IPS-18c (cell line): ENCODE data around the gene KCNC4.

ENCODE experiments used
- H3K4me3 ChIP-seq: 2 replicates; pipeline ENCODE4 v1.7.0; 2013; ENCODE audit warnings: low read depth, mild to moderate bottlenecking, low read length, moderate library complexity; ENCODE audit not compliant: insufficient read depth
- H3K9me3 ChIP-seq: one replicate; pipeline ENCODE4 v1.6.1; 2013; ENCODE audit warnings: mild to moderate bottlenecking, low read length, moderate library complexity; ENCODE audit not compliant: control insufficient read depth, insufficient read depth

KCNC4 gene

DNA sequence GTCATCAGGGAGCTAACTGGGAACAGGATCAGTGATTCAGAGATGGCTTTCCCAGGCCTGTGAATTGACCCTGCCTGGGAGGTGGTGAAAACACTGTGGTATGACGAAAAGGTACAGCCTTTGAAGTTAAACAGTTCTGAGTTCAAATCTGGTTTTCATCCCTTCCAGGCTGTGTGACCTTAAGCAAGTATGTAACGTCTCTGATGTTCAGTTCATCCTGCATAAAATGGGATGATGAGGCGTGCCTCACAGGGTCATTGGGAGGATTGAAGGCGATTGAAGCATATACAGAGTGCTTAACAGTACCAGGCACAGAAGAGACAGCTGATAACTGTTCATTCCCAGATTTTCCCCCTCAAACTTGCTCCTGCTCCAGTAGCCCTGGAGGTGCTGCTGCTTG, 11.0 kb downstream of the KCNC4 start:
- Histone ChIP-seq H3K4me3 (no peak overlapping the region), H3K9me3 (no peaks in the 10 kb centered on the region)

DNA sequence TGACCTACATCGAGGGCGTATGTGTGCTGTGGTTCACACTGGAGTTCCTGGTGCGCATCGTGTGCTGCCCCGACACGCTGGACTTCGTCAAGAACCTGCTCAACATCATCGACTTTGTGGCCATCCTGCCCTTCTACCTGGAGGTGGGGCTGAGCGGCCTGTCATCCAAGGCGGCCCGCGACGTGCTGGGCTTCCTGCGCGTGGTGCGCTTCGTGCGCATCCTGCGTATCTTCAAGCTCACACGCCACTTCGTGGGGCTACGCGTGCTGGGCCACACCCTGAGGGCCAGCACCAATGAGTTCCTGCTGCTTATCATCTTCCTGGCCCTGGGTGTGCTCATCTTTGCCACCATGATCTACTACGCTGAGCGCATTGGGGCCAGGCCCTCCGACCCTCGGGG, 13.0 kb downstream of the KCNC4 start:
- Histone ChIP-seq H3K9me3 (no peaks in the 10 kb centered on the region), H3K4me3 (no peak overlapping the region)

GRCh38 chr1:110223581-110223980, 13.5 kb downstream of the KCNC4 start:
- H3K4me3 ChIP-seq = no peak overlapping the region
- H3K9me3 ChIP-seq = no peaks in the 10 kb centered on the region

GRCh38 chr1:110224240-110224995, 14.3 kb downstream of the KCNC4 start:
- Histone ChIP-seq H3K4me3 (no peak overlapping the region), H3K9me3 (no peaks in the 10 kb centered on the region)

GRCh38 chr1:110225212-110225611, 15.1 kb downstream of the KCNC4 start:
- Histone ChIP-seq H3K9me3 (no peaks in the 10 kb centered on the region), H3K4me3 (no peak overlapping the region)

- Histone ChIP-seq H3K9me3 (no peaks in the 10 kb centered on the region), H3K4me3 (no peak overlapping the region)
Measured at GRCh38 chr1:110225756-110226404, 15.8 kb downstream of the KCNC4 start.

DNA sequence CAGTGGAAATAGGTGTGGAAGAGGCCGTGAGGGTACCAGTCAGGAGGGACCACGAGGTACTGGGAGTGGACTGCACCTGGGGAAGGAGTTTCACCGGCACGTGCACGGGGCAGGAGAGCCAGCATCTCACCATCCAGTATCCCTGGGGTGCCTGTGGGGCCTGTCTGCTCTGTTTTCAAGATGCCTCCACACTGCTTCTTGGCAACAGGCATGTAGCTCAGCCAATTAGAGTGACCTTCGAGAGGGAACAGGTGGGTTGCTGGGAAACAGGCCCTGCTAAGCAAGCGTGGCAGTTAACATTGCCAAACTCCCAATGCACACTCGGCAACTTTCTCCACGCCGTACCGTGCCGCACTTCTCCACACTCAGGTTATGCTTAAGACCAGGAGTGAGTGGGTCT, 17.7 kb downstream of the KCNC4 start:
- H3K9me3 ChIP-seq = no peaks in the 10 kb centered on the region
- H3K4me3 ChIP-seq = no peak overlapping the region

DNA sequence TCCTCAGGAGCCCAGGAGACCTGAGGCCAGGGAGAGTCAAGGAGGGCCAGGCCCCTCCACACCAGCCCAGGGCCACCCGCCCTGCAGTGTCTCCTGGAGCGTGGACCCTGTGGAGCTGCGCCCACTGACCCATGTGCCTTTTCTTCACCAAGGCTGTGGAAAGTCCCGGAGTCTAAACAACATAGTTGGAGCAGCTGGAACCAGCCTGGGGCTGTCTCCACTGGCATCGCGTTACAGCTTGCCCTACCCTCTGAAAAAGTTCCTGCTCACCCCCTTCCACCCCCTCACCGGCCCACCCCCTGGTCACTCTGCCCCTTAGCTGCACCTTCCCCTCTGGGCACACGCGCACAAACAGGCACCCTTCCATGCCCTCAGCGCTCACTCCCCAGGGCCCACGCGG, 18.3 kb downstream of the KCNC4 start:
- Histone ChIP-seq H3K4me3 (no peak overlapping the region), H3K9me3 (peaks cover 2% of the 10 kb centered on the region)

DNA sequence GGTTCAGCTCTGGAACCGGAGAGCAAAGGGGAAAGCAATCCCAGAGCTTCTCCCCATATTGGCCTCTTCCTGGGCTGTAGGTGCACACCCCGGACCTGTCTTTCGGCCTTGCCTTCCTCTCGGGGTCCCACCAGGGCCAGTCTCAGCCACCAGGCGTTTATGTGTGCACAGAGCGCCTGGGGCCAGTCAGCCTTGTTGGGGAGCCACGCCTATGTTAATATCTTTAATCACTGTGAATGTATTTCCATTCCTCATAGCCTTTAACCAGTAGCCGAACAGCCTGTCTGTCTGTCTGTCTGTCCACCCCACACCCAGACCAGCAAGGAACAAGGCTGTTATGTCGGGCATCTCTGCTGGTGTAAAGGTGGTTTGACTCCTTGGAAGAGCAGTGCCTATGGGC, 18.8 kb downstream of the KCNC4 start:
- Histone ChIP-seq H3K9me3 (peaks cover 3% of the 10 kb centered on the region), H3K4me3 (no peak overlapping the region)

- H3K9me3 ChIP-seq = peaks cover 3% of the 10 kb centered on the region
- H3K4me3 ChIP-seq = no peak overlapping the region
Measured at GRCh38 chr1:110229348-110230001, 19.4 kb downstream of the KCNC4 start.

GRCh38 chr1:110230381-110231199, 20.5 kb downstream of the KCNC4 start:
- H3K4me3 ChIP-seq = no peak overlapping the region

DNA sequence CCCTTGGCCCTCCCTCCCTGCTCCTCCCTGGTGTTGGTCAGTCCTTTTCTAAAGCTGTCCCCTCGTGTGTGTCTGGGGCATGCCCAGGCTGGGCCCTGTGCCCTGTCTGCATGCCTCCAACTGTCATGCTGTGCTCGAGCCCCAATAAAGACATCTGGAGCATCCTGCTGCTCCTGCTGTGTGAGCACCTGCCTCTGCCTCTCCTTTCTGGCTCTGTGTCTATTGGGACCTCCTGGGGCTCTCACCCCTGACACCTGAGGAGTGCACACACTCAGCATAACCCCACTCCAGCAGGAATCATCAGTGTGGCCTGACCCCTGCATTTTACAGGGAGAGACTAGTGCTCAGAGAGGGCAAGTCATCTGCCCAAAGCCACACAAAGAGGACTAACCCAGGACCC, 23.7 kb downstream of the KCNC4 start:
- Histone ChIP-seq H3K9me3 (peaks cover 6% of the 10 kb centered on the region), H3K4me3 (no peak overlapping the region)

More at GRCh38 chr1:110230381-110231199, 20.5 kb downstream of the KCNC4 start:
- H3K9me3 ChIP-seq = peaks cover 6% of the 10 kb centered on the region

- no peak overlapping the region for H3K4me3 ChIP-seq
- peaks cover 6% of the 10 kb centered on the region for H3K9me3 ChIP-seq
Measured at GRCh38 chr1:110234691-110235090, 24.6 kb downstream of the KCNC4 start.

GRCh38 chr1:110235181-110235833, 25.2 kb downstream of the KCNC4 start:
- peaks cover 6% of the 10 kb centered on the region for H3K9me3 ChIP-seq
- no peak overlapping the region for H3K4me3 ChIP-seq

- Histone ChIP-seq H3K4me3 (no peak overlapping the region), H3K9me3 (peaks cover 6% of the 10 kb centered on the region)
Measured at GRCh38 chr1:110235834-110236682, 25.9 kb downstream of the KCNC4 start.
